ENCODE results near the gene IL4R. TPM values are rescaled to one million over a fixed set of nuclear protein-coding genes. Genes with fewer than 3 reads are reported as not detected.
"Not testable (repeated sequence)": the region's sequence is repeated elsewhere in the genome, so short reads cannot be mapped to it uniquely, and the experiment has no call there.

IL4R gene
- total RNA-seq, 4 donors from 2014 or later, result 84.9 to 97.9 (median 89.8) TPM

GRCh38 chr16:27408012-27408601, 94.3 kb downstream of the IL4R start:
- H3K9me3 ChIP-seq, result no peaks in the 10 kb centered on the region
- TF ChIP-seq CTCF (IDR thresholded peaks at IDR 0.05) (no peak), POLR2A (IDR thresholded peaks at IDR 0.05) (no peak)
- intact Hi-C loops (cut with DNase I), result no loop called here
- no peak overlapping the region for H3K27ac ChIP-seq
- peaks cover 3 to 14% (median 6%) of the 10 kb centered on the region in 3 donors for H3K4me1 ChIP-seq
- no peaks in the 10 kb centered on the region for H3K36me3 ChIP-seq
- no peak for DNase-seq
- peaks cover 0 to 28% (median 0%) of the 10 kb centered on the region in 4 donors for H3K27me3 ChIP-seq
- H3K4me3 ChIP-seq, result peak overlapping the region in 1 of 4 donors; percentile 1
- WGBS, 2 donors, result 56 to 65% methylated on average over 3 of the region's 3 CpGs

- TF ChIP-seq POLR2A (IDR thresholded peaks at IDR 0.05), result no peak
- no peak for TF ChIP-seq CTCF (IDR thresholded peaks at IDR 0.05)
- Histone ChIP-seq H3K27ac (no peak overlapping the region), H3K4me3 (peak overlapping the region in 1 of 4 donors; percentile 1), H3K9me3 (no peaks in the 10 kb centered on the region), H3K4me1 (peaks cover 3 to 12% (median 6%) of the 10 kb centered on the region in 3 donors), H3K27me3 (peaks cover 0 to 23% (median 0%) of the 10 kb centered on the region in 4 donors), H3K36me3 (no peaks in the 10 kb centered on the region)
- WGBS, 2 donors, result 33 to 51% methylated on average over 6 of the region's 6 CpGs
- intact Hi-C loops (cut with DNase I), result no loop called here
- no peak for DNase-seq
Measured at GRCh38 chr16:27408602-27409031, 94.8 kb downstream of the IL4R start.

- 83 to 86% methylated on average over 2 of the region's 2 CpGs for WGBS, 2 donors
- H3K27ac ChIP-seq; H3K4me1 ChIP-seq; DNase-seq; H3K9me3 ChIP-seq; H3K36me3 ChIP-seq; intact Hi-C loops (cut with DNase I); H3K4me3 ChIP-seq: not testable (repeated sequence)
- peaks cover 0 to 16% (median 0%) of the 10 kb centered on the region in 4 donors for H3K27me3 ChIP-seq
Measured at GRCh38 chr16:27409958-27410357, 96.2 kb downstream of the IL4R start.

GRCh38 chr16:27410761-27411160, 97.0 kb downstream of the IL4R start:
- intact Hi-C loops (cut with DNase I), result no loop called here
- WGBS, 2 donors, result 77 to 90% methylated on average over 1 of the region's 1 CpG
- H3K27me3 ChIP-seq, result peaks cover 0 to 8% (median 0%) of the 10 kb centered on the region in 4 donors
- DNase-seq, result no peak
- TF ChIP-seq POLR2A (IDR thresholded peaks at IDR 0.05) (no peak), CTCF (IDR thresholded peaks at IDR 0.05) (no peak)
- H3K36me3 ChIP-seq, result no peaks in the 10 kb centered on the region
- H3K4me3 ChIP-seq, result no peak overlapping the region
- no peak overlapping the region for H3K27ac ChIP-seq
- peaks cover 3 to 9% (median 6%) of the 10 kb centered on the region in 3 donors for H3K4me1 ChIP-seq
- no peaks in the 10 kb centered on the region for H3K9me3 ChIP-seq

- WGBS, 2 donors, result 65 to 79% methylated on average over 2 of the region's 2 CpGs
- Histone ChIP-seq H3K4me3 (no peak overlapping the region), H3K27me3 (no peaks in the 10 kb centered on the region), H3K36me3 (no peaks in the 10 kb centered on the region), H3K27ac (no peak overlapping the region), H3K9me3 (no peaks in the 10 kb centered on the region), H3K4me1 (peaks cover 0 to under 1% (median 0%) of the 10 kb centered on the region in 3 donors)
- intact Hi-C loops (cut with DNase I), result no loop called here
- no peak for TF ChIP-seq POLR2A (IDR thresholded peaks at IDR 0.05)
- TF ChIP-seq CTCF (IDR thresholded peaks at IDR 0.05), result no peak
- no peak for DNase-seq
Measured at GRCh38 chr16:27413956-27414355, 100.2 kb downstream of the IL4R start.

Other genes starting within 250 kb of the IL4R start
- not detected for gene C16orf82, start 247.0 kb upstream of the IL4R start, total RNA-seq
- gene KDM8, start 110.4 kb upstream of the IL4R start, total RNA-seq, result 1 to 10 TPM in 3 of 4 donors, under 1 TPM in 1; 0.56 to 4.4 (median 2.5) TPM
- 10 to 100 TPM; 22.4 to 92.4 (median 29.5) TPM for gene NSMCE1, start 45.2 kb upstream of the IL4R start, total RNA-seq
- 1 to 10 TPM in 1 of 4 donors, under 1 TPM in 3; 0.23 to 1.2 (median 0.39) TPM for gene IL21R, start 88.2 kb downstream of the IL4R start, total RNA-seq
- gene GTF3C1, start 235.9 kb downstream of the IL4R start, total RNA-seq, result 100 to 1,000 TPM in 1 of 4 donors, 10 to 100 TPM in 3; 76.5 to 171 (median 84.9) TPM
- gene KATNIP, start 236.2 kb downstream of the IL4R start, total RNA-seq, result 10 to 100 TPM; 17.5 to 32.2 (median 25.5) TPM